ENCODE data around the gene MTARC1.
A peak's percentile ranks its signal among the peaks of the same experiment; 100 is the strongest.

Gene MTARC1

GRCh38 chr1:220800262-220800661 lies 13.5 kb downstream of the MTARC1 start:
- no peak overlapping the region for H3K4me3 ChIP-seq (replicated peaks; ENCODE audit: insufficient read depth, low read length)
- TF ChIP-seq REST (IDR thresholded peaks at IDR 0.05; ENCODE audit: insufficient replicate concordance, low read depth) (no peak), GABPA (IDR thresholded peaks at IDR 0.05; ENCODE audit: low read depth) (no peak), SPI1 (IDR thresholded peaks at IDR 0.05; ENCODE audit: borderline replicate concordance, low read depth) (no peak), CTCF (IDR thresholded peaks at IDR 0.05; ENCODE audit: insufficient read depth, low read length) (no peak), POLR2AphosphoS5 (IDR thresholded peaks at IDR 0.05; ENCODE audit: low read depth) (no peak)
- DNase-seq (ENCODE audit: low read depth in 1 of 2, low spot score in 1 of 2) = no peak
- no peak overlapping the region for H3K27ac ChIP-seq (replicated peaks)
- H3K27me3 ChIP-seq (ENCODE audit: insufficient read depth, poor library complexity, severe bottlenecking) = no peaks in the 10 kb centered on the region

GRCh38 chr1:220803401-220804201 lies 16.9 kb downstream of the MTARC1 start:
- TF ChIP-seq REST (IDR thresholded peaks at IDR 0.05; ENCODE audit: insufficient replicate concordance, low read depth) = no peak
- peak; percentile 80 for TF ChIP-seq CTCF (IDR thresholded peaks at IDR 0.05; ENCODE audit: insufficient read depth, low read length)
- Histone ChIP-seq H3K4me3 (replicated peaks; ENCODE audit: insufficient read depth, low read length) (no peak overlapping the region), H3K27me3 (ENCODE audit: insufficient read depth, poor library complexity, severe bottlenecking) (no peaks in the 10 kb centered on the region), H3K27ac (replicated peaks) (no peak overlapping the region)
- peak in 1 of 2 experiments; percentile 53 for DNase-seq (ENCODE audit: low read depth in 1 of 2, low spot score in 1 of 2)

GRCh38 chr1:220804202-220804586 lies 17.5 kb downstream of the MTARC1 start:
- Histone ChIP-seq H3K4me3 (replicated peaks; ENCODE audit: insufficient read depth, low read length) (no peak overlapping the region), H3K27me3 (ENCODE audit: insufficient read depth, poor library complexity, severe bottlenecking) (no peaks in the 10 kb centered on the region), H3K27ac (replicated peaks) (no peak overlapping the region)
- DNase-seq (ENCODE audit: low read depth in 1 of 2, low spot score in 1 of 2) = no peak
- TF ChIP-seq SPI1 (IDR thresholded peaks at IDR 0.05; ENCODE audit: borderline replicate concordance, low read depth) (no peak), CTCF (IDR thresholded peaks at IDR 0.05; ENCODE audit: insufficient read depth, low read length) (no peak), POLR2AphosphoS5 (IDR thresholded peaks at IDR 0.05; ENCODE audit: low read depth) (no peak), REST (IDR thresholded peaks at IDR 0.05; ENCODE audit: insufficient replicate concordance, low read depth) (no peak), GABPA (IDR thresholded peaks at IDR 0.05; ENCODE audit: low read depth) (no peak)
